Adrenal gland (tissue), 12 donors: ENCODE results near the gene ROR2. TPM values are rescaled to one million over a fixed set of nuclear protein-coding genes. Genes with fewer than 3 reads are reported as not detected.

Experiments
- DNase-seq, 7 donors: peaks; one replicate each; pipeline ENCODE4 v3.0.0-alpha.2; 2019 to 2020
- H3K27ac ChIP-seq, 5 donors: fragments of 200-600 bp; sonication (generic) in 4 of 5; 1 replicate in 3 of 5; 2 replicates in 2 of 5; pipeline versions ENCODE4 v1.5.1 to v1.8.0; 2016 to 2020; ENCODE audit warnings: mild to moderate bottlenecking in 1 of 5
- H3K27me3 ChIP-seq: fragments of 200-600 bp; 2 replicates; pipeline ENCODE4 v1.8.0; 2021
- H3K36me3 ChIP-seq, 2 donors: fragments of 200-600 bp; replicated peaks in 1 of 2; 1 replicate in 1 of 2; 2 replicates in 1 of 2; pipeline versions ENCODE4 v1.5.1 to v1.8.0; 2018 to 2022
- H3K4me1 ChIP-seq, 2 donors: fragments of 200-600 bp; replicated peaks in 1 of 2; 1 replicate in 1 of 2; 2 replicates in 1 of 2; pipeline versions ENCODE4 v1.5.1 to v1.8.0; 2018 to 2021
- H3K4me3 ChIP-seq, 4 donors: fragments of 200-600 bp; sonication (generic) in 3 of 4; one replicate each; pipeline ENCODE4 v1.5.1; 2016 to 2018
- H3K9me3 ChIP-seq, 3 donors: fragments of 200-600 bp; sonication (generic) in 1 of 3; replicated peaks in 1 of 3; 1 replicate in 2 of 3; 2 replicates in 1 of 3; pipeline versions ENCODE4 v1.5.1 to v1.8.0; 2016 to 2021
- POLR2A ChIP-seq, 2 donors: fragments of 450-650 bp; IDR thresholded peaks; one replicate each; pipeline ENCODE4 v1.6.1; 2017; ENCODE audit warnings: antibody characterized with exemption in 2 of 2, mild to moderate bottlenecking in 2 of 2, moderate library complexity in 1 of 2
- WGBS, 4 donors: extraction: QIAGEN DNeasy Blood & Tissue Kit in 2 of 4; methylation state at CpG; one replicate each; pipeline versions ENCODE4 v1.1.5 to v1.1.7; 2013 to 2017; 5-methylcytosine and 5-hydroxymethylcytosine counted together
- intact Hi-C, 2 donors: fragments of 100-400 bp; cut with DNase I; formaldehyde crosslinking; loops; one replicate each; pipeline versions ENCODE4 v1.14.1 to v1.15.0; 2022 to 2023
- polyA plus RNA-seq, 3 donors: library from polyadenylated mRNA; stranded (reverse); fragments of 200-250 nt in 2 of 3; fragments of 350-450 nt in 1 of 3; fragmentation: Illumina TruSeq in 1 of 3; extraction: RNeasy Lipid Tissue Mini Kit (QIAGEN cat#74804) in 1 of 3; gene quantifications; one replicate each; pipeline ENCODE4 v1.2.3, GENCODE V29; 2013 to 2014
- total RNA-seq, 9 donors: library from RNA; depleted of rRNA in 4 of 9; stranded (reverse); fragments of >200 nt in 4 of 9; fragments of 120-200 nt in 1 of 9; fragmentation: NEBNext Ultra II Directional in 1 of 9; extraction: Animal tissue kit (Norgen Biotek cat#: 25700) in 1 of 9; gene quantifications; one replicate each; pipeline versions ENCODE4 v1.1.0 to v1.2.4, GENCODE V29; 2013 to 2023
- TF ChIP-seq, protein P1 (sequence below), 6 experiments: fragments of 450-650 bp in 4 of 6; fragments of 200-600 bp in 2 of 6; sonication (generic) in 1 of 6; IDR thresholded peaks; 1 replicate in 5 of 6; 2 replicates in 1 of 6; pipeline versions ENCODE4 v1.5.1 to v1.8.0; 2016 to 2021; ENCODE audit warnings: antibody characterized with exemption in 6 of 6, mild to moderate bottlenecking in 2 of 6, moderate library complexity in 1 of 6
- donor health status: healthy with polysubstance abuse.
- donor health status: Bipolar disorder and iron deficiency.
- donor health status: DM: yes; HTN: yes; CAD: no.
- donor health status: DM: no; HTN: no; CAD: no.
- donor health status: DM: no; HTN: no; CAD: no.
- donor health status: DM: yes; HTN: yes; CAD: no.

The ROR2 gene
- total and polyA plus RNA-seq, 12 donors, result 3.9 to 23.9 (median 11.4) TPM

GRCh38 chr9:91954841-91955471 lies 4.9 kb upstream of the ROR2 start:
- intact Hi-C loops, result loop anchor here in 1 of 2 donors (5.0 to 10.0 kb wide), 2 partner anchors 160 to 178 kb away; partner anchors contain the start of gene SPTLC1
- peak; percentile 38 to 84 (median 73) for DNase-seq
- 20 to 25% (median 24%) methylated on average over 6 of the region's 6 CpGs for WGBS, 4 donors
- Histone ChIP-seq H3K4me3 (peak overlapping the region in 1 of 4 donors; percentile 35), H3K9me3 (no peaks in the 10 kb centered on the region), H3K27ac (no peak overlapping the region), H3K36me3 (no peaks in the 10 kb centered on the region), H3K27me3 (no peaks in the 10 kb centered on the region), H3K4me1 (peaks cover 0 to 9% of the 10 kb centered on the region in 2 donors)
- TF ChIP-seq, protein P1, sequence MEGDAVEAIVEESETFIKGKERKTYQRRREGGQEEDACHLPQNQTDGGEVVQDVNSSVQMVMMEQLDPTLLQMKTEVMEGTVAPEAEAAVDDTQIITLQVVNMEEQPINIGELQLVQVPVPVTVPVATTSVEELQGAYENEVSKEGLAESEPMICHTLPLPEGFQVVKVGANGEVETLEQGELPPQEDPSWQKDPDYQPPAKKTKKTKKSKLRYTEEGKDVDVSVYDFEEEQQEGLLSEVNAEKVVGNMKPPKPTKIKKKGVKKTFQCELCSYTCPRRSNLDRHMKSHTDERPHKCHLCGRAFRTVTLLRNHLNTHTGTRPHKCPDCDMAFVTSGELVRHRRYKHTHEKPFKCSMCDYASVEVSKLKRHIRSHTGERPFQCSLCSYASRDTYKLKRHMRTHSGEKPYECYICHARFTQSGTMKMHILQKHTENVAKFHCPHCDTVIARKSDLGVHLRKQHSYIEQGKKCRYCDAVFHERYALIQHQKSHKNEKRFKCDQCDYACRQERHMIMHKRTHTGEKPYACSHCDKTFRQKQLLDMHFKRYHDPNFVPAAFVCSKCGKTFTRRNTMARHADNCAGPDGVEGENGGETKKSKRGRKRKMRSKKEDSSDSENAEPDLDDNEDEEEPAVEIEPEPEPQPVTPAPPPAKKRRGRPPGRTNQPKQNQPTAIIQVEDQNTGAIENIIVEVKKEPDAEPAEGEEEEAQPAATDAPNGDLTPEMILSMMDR (IDR thresholded peaks at IDR 0.05), result peak; percentile 51 to 65 (median 62)
- TF ChIP-seq POLR2A (IDR thresholded peaks at IDR 0.05), result no peak

- Histone ChIP-seq H3K4me1 (peaks cover 0 to 9% of the 10 kb centered on the region in 2 donors), H3K27ac (no peak overlapping the region), H3K4me3 (no peak overlapping the region), H3K36me3 (no peaks in the 10 kb centered on the region), H3K9me3 (no peaks in the 10 kb centered on the region), H3K27me3 (peaks cover 7% of the 10 kb centered on the region)
- no peak for TF ChIP-seq POLR2A (IDR thresholded peaks at IDR 0.05)
- TF ChIP-seq, protein P1 (IDR thresholded peaks at IDR 0.05), result no peak
- intact Hi-C loops, result loop anchor here in 1 of 2 donors (5.0 to 10.0 kb wide), 2 partner anchors 161 to 176 kb away; partner anchors contain the start of gene SPTLC1
- WGBS, 4 donors, result 83 to 93% (median 88%) methylated on average over 6 of the region's 6 CpGs
- DNase-seq, result no peak
Observed at GRCh38 chr9:91953718-91954117, 3.7 kb upstream of the ROR2 start.

DNA sequence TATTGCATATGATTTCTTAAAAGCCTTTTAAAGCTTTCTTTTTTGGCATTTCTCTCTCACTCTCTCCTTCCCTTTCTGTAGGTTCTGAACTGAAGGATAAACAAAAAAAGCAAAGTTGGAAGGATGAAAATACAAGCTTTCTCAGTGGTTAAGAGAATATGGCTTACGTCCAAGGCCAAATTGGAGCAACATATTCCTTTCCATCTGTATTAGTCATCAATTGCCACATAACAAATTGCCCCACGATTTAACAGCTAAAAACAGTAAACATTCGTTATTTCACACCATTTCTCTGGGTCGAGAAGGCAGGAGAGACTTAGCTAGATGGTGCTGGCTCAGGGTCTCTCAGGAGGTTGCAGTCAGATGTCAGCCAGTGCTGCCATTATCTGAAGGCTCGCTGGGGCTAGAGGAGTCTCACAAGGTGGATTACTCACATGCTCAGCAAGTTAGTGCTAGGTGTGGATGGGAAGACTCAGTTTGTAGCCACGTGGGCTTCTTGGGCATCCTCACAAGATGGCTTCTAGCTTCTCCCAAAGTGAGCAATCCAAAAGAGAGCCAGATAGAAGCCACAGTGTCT lies 2.0 kb upstream of the ROR2 start:
- peak in 1 of 7 donors; percentile 28 for DNase-seq
- no peak overlapping the region for H3K4me3 ChIP-seq
- TF ChIP-seq, protein P1 (IDR thresholded peaks at IDR 0.05), result no peak
- TF ChIP-seq POLR2A (IDR thresholded peaks at IDR 0.05), result no peak
- H3K4me1 ChIP-seq, result peaks cover 0 to 23% of the 10 kb centered on the region in 2 donors
- H3K36me3 ChIP-seq, result no peaks in the 10 kb centered on the region
- peaks cover 14% of the 10 kb centered on the region for H3K27me3 ChIP-seq
- intact Hi-C loops, result loop anchor here in 1 of 2 donors (5.0 to 10.0 kb wide), 2 partner anchors 163 to 175 kb away; partner anchors contain the start of gene SPTLC1
- H3K27ac ChIP-seq, result peak overlapping the region in 3 of 5 donors; percentile 23 to 87 (median 80)
- 45 to 65% (median 61%) methylated on average over 4 to 6 of the region's 6 CpGs for WGBS, 4 donors
- no peaks in the 10 kb centered on the region for H3K9me3 ChIP-seq

GRCh38 chr9:91949392-91949945 lies 559 bp downstream of the ROR2 start:
- 1 to 3% (median 2%) methylated on average over 28 to 61 of the region's 61 CpGs; no CpG with 5 or more reads in 1 of the 4 donors for WGBS, 4 donors
- DNase-seq, result peak in 5 of 7 donors; percentile 20 to 60 (median 27)
- peak overlapping the region in 4 of 5 donors; percentile 48 to 87 (median 76) for H3K27ac ChIP-seq

More at GRCh38 chr9:91949392-91949945, 559 bp downstream of the ROR2 start:
- Histone ChIP-seq H3K27me3 (peaks cover 14% of the 10 kb centered on the region), H3K4me1 (peaks cover 0 to 29% of the 10 kb centered on the region in 2 donors), H3K4me3 (peak overlapping the region in 3 of 4 donors; percentile 42 to 62 (median 55)), H3K9me3 (no peaks in the 10 kb centered on the region), H3K36me3 (no peaks in the 10 kb centered on the region)
- no peak for TF ChIP-seq POLR2A (IDR thresholded peaks at IDR 0.05)
- TF ChIP-seq, protein P1 (IDR thresholded peaks at IDR 0.05), result no peak
- intact Hi-C loops, result no loop called here
